Measurements from ENCODE around the gene NUDT17. TPM values are rescaled to one million over a fixed set of nuclear protein-coding genes. Genes with fewer than 3 reads are reported as not detected.

The NUDT17 gene
- total RNA-seq, 1 experiment from 2014 or later, result 1.6 TPM

GRCh38 chr1:145889722-145890121, 44.3 kb downstream of the NUDT17 start:
- no peak for DNase-seq (ENCODE audit: low spot score)

DNA sequence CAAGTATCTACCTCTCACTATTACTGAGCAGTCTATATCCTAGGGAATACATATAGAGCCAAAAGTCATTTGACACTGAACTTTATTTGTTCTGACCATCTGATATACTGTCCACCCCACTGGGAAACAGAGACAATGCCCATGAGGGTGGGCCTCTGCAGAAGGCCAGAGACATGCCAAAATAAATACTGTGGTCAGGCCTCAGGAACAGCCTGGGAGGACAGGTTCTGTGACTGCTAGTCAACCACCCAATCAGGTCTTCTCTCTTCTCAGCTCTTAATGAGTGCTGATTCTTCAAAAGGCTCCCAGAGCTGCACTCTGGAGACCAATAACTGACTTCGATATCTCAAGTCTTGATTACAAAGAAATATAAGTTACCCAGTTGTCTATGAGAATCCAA, 45.7 kb downstream of the NUDT17 start:
- peak; percentile 87 for DNase-seq (ENCODE audit: low spot score)

DNA sequence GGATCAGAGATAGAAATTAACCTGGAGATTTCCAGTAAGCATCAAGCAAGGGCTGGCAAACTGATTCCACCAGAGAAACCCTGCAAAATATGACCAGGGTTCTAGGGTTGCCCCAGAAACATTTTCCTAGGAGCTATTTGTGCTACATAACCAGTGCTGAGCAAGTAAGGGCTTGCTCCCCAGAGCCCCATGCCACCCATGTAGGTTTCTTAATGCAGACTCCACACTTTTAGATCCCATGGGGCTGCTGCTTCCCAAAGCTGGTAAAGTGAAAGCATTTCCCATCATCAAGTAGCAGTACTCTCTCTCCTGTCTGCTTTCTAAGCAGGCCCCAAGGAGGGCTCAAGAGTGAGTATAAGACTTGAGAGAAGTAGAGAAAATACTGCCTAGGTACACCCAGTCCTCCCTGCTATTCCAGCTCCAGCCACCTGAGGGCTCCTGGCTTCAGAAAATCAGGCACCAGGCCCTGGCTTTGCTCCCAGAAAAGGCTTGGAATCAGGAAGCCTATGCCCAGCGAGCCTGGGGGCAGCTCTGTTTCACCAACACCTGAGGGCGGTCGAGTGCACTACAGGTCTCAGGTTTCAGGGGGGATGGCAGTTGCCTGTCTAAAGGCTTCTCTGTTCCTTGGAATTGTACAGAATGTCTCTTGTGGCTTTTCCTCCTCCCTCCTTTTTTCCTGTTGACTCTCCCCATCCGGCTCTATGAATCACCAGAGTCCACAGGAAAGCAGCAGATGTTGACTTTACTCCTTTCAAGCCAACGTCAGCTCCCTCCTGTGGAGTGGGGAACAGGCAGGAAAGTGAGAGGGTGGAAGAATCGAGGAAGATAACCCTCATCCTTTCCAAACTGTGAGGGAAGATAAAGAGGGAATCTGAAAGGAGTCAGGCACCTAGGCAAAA, 46.4 kb downstream of the NUDT17 start:
- DNase-seq (ENCODE audit: low spot score), result peak; percentile 99

- DNase-seq (ENCODE audit: low spot score), result peak; percentile 38
Observed at GRCh38 chr1:145892486-145893087, 47.2 kb downstream of the NUDT17 start.

DNA sequence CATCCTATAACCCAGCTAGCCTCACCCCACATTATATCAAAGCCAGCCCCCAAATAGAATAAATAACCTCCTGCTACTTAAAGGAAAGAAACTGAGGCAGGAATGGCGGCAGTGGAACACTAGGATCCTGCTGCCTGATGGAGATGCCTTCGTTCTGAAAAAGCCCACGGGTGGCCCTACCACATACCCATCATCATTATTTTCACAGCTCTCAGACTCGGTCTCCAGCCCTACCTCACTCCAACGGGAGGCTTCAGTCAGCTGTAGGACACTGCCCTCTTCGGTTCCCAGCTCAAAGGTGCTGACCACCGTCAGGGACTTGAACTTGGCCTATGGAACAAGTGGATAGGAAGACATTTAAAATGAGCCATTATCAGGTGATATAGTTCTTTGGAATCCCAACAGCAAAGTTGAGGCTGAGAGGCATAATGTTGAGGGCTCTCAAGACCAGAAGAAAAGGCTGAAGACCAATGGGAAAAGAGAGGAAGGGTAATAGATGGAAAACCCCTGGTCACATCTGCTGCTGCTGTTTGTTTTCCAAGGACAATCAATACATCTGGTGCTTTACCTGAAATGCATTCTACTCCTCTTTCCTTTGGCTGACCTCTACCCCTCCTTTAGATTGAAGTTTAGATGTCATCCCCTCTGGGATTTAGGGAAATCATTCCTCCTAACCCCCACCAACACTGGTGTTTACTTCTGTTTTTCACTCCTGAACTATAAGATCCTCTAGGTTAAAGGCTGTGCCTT, 48.1 kb downstream of the NUDT17 start:
- DNase-seq (ENCODE audit: low spot score), result no peak

- no peak for DNase-seq (ENCODE audit: low spot score)
Observed at GRCh38 chr1:145895471-145895870, 50.0 kb downstream of the NUDT17 start.

- no peak for DNase-seq (ENCODE audit: low spot score)
Observed at GRCh38 chr1:145897969-145898368, 52.5 kb downstream of the NUDT17 start.

Small RNA genes within 50 kb of the gene (small RNA-seq; reads per million reads assigned to genes)
- gene MIR6736, result not detected

Other genes starting within 250 kb of the NUDT17 start
- 14.1 and 19.8 TPM in 2 replicates for gene GPR89A, start 237.6 kb upstream of the NUDT17 start, total RNA-seq (2014; rRNA removed; shearing (Covaris generic))
- 7.9 and 8.2 TPM in 2 replicates for gene PDZK1, start 138.3 kb upstream of the NUDT17 start, total RNA-seq (2014; rRNA removed; shearing (Covaris generic))
- gene CD160, start 126.1 kb upstream of the NUDT17 start, total RNA-seq (2014; rRNA removed; shearing (Covaris generic)), result not detected in 2 replicates
- gene RNF115, start 21.5 kb upstream of the NUDT17 start, total RNA-seq (2014; rRNA removed; shearing (Covaris generic)), result 6.5 and 9.9 TPM in 2 replicates
- 14.8 and 19.7 TPM in 2 replicates for gene POLR3C, start 21.4 kb upstream of the NUDT17 start, total RNA-seq (2014; rRNA removed; shearing (Covaris generic))
- 15.8 and 25.2 TPM in 2 replicates for gene PIAS3, start 13.5 kb downstream of the NUDT17 start, total RNA-seq (2014; rRNA removed; shearing (Covaris generic))
- gene ANKRD35, start 40.2 kb downstream of the NUDT17 start, total RNA-seq (2014; rRNA removed; shearing (Covaris generic)), result 0.29 and 0.46 TPM in 2 replicates
- gene ITGA10, start 64.4 kb downstream of the NUDT17 start, total RNA-seq (2014; rRNA removed; shearing (Covaris generic)), result 0.08 and 0.10 TPM in 2 replicates
- 10.5 and 11.1 TPM in 2 replicates for gene PEX11B, start 73.1 kb downstream of the NUDT17 start, total RNA-seq (2014; rRNA removed; shearing (Covaris generic))
- gene RBM8A, start 81.9 kb downstream of the NUDT17 start, total RNA-seq (2014; rRNA removed; shearing (Covaris generic)), result 88.3 and 93.5 TPM in 2 replicates
- 2.5 and 3.0 TPM in 2 replicates for gene LIX1L, start 112.4 kb downstream of the NUDT17 start, total RNA-seq (2014; rRNA removed; shearing (Covaris generic))
- 0.20 and 1.9 TPM in 2 replicates for gene ANKRD34A, start 118.9 kb downstream of the NUDT17 start, total RNA-seq (2014; rRNA removed; shearing (Covaris generic))
- gene POLR3GL, start 119.1 kb downstream of the NUDT17 start, total RNA-seq (2014; rRNA removed; shearing (Covaris generic)), result 7.1 and 7.4 TPM in 2 replicates
- 30.1 and 46.6 TPM in 2 replicates for gene TXNIP, start 150.9 kb downstream of the NUDT17 start, total RNA-seq (2014; rRNA removed; shearing (Covaris generic))
- not detected in 2 replicates for gene HJV, start 176.1 kb downstream of the NUDT17 start, total RNA-seq (2014; rRNA removed; shearing (Covaris generic))

Data from HT-29 (cell line).